Suprapubic skin (tissue), 4 donors: Measurements from ENCODE around the gene EIF4E1B. TPM values are rescaled to one million over a fixed set of nuclear protein-coding genes. Genes with fewer than 3 reads are reported as not detected.

Source experiments
- DNase-seq, 2 donors: peaks; one replicate each; pipeline ENCODE4 v3.0.0-alpha.2; 2019; ENCODE audit warnings: low spot score in 2 of 2
- H3K27ac ChIP-seq: fragments of 200-600 bp; sonication (generic); one replicate; pipeline ENCODE4 v1.5.1; 2019
- H3K27me3 ChIP-seq: fragments of 200-600 bp; sonication (generic); one replicate; pipeline ENCODE4 v1.5.1; 2019
- H3K36me3 ChIP-seq: fragments of 200-600 bp; sonication (generic); one replicate; pipeline ENCODE4 v1.5.1; 2019
- H3K4me1 ChIP-seq: fragments of 200-600 bp; sonication (generic); one replicate; pipeline ENCODE4 v1.5.1; 2019
- H3K4me3 ChIP-seq: fragments of 200-600 bp; sonication (generic); one replicate; pipeline ENCODE4 v1.5.1; 2019; ENCODE audit warnings: mild to moderate bottlenecking
- H3K9me3 ChIP-seq: fragments of 200-600 bp; sonication (generic); one replicate; pipeline ENCODE4 v1.5.1; 2019
- EP300 ChIP-seq: sonication (generic); formaldehyde crosslinking; IDR thresholded peaks from one replicate; pipeline ENCODE4 v1.6.1; 2017; ENCODE audit warnings: antibody characterized with exemption
- POLR2A ChIP-seq, 2 donors: fragments of 450-650 bp; IDR thresholded peaks; one replicate each; pipeline ENCODE4 v1.6.1; 2017; ENCODE audit warnings: antibody characterized with exemption in 2 of 2, mild to moderate bottlenecking in 2 of 2, moderate library complexity in 2 of 2
- POLR2AphosphoS5 ChIP-seq, 3 donors: sonication (generic); formaldehyde crosslinking; IDR thresholded peaks; one replicate each; pipeline ENCODE4 v1.6.1; 2017; ENCODE audit warnings: antibody characterized with exemption in 3 of 3
- WGBS: methylation state at CpG from one replicate; pipeline ENCODE4 v1.1.5; 2018; 5-methylcytosine and 5-hydroxymethylcytosine counted together
- total RNA-seq, 4 donors: library from RNA; depleted of rRNA; stranded (reverse); fragments of >200 nt; gene quantifications; one replicate each; pipeline ENCODE4 v1.1.0, GENCODE V29; 2016
- TF ChIP-seq, protein P1 (sequence below), 2 donors: fragments of 200-600 bp in 1 of 2; fragments of 450-650 bp in 1 of 2; sonication (generic) in 1 of 2; IDR thresholded peaks; one replicate each; pipeline ENCODE4 v1.5.1; 2016 to 2019; ENCODE audit warnings: antibody characterized with exemption in 2 of 2, mild to moderate bottlenecking in 1 of 2, moderate library complexity in 1 of 2

The EIF4E1B gene
- total RNA-seq, 4 donors from 2014 or later = not detected

GRCh38 chr5:176658817-176659511, 28.5 kb downstream of the EIF4E1B start:
- Histone ChIP-seq H3K27ac (no peak overlapping the region), H3K27me3 (peaks cover 19% of the 10 kb centered on the region), H3K4me3 (no peak overlapping the region), H3K4me1 (peaks cover 9% of the 10 kb centered on the region), H3K36me3 (peaks cover 30% of the 10 kb centered on the region), H3K9me3 (no peaks in the 10 kb centered on the region)
- TF ChIP-seq EP300 = no peak
- TF ChIP-seq, protein P1, sequence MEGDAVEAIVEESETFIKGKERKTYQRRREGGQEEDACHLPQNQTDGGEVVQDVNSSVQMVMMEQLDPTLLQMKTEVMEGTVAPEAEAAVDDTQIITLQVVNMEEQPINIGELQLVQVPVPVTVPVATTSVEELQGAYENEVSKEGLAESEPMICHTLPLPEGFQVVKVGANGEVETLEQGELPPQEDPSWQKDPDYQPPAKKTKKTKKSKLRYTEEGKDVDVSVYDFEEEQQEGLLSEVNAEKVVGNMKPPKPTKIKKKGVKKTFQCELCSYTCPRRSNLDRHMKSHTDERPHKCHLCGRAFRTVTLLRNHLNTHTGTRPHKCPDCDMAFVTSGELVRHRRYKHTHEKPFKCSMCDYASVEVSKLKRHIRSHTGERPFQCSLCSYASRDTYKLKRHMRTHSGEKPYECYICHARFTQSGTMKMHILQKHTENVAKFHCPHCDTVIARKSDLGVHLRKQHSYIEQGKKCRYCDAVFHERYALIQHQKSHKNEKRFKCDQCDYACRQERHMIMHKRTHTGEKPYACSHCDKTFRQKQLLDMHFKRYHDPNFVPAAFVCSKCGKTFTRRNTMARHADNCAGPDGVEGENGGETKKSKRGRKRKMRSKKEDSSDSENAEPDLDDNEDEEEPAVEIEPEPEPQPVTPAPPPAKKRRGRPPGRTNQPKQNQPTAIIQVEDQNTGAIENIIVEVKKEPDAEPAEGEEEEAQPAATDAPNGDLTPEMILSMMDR (IDR thresholded peaks at IDR 0.05) = no peak
- TF ChIP-seq POLR2AphosphoS5 (IDR thresholded peaks at IDR 0.05) = no peak
- no peak for TF ChIP-seq POLR2A (IDR thresholded peaks at IDR 0.05)
- 75% methylated on average over 11 of the region's 11 CpGs for WGBS
- no peak for DNase-seq

DNA sequence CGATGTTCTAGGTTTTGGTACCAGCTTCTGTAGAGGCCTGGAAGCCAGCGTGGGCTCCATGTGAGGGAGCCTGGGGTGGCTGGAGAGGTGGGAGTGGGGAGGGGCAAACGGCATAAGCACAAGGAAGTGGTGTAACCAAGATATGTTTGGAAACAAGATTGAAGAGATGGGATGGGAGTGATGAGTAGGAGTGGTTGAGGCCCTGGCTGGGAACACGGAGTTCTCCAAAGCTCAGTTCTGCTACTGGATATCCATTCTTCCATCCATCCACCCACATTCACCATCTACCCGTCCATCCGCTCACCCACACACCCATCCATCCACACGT, 29.0 kb downstream of the EIF4E1B start:
- TF ChIP-seq, protein P1 (IDR thresholded peaks at IDR 0.05) = no peak
- no peak for TF ChIP-seq POLR2AphosphoS5 (IDR thresholded peaks at IDR 0.05)
- TF ChIP-seq EP300 = no peak
- no peak for TF ChIP-seq POLR2A (IDR thresholded peaks at IDR 0.05)
- 76% methylated on average over 7 of the region's 7 CpGs for WGBS
- Histone ChIP-seq H3K27ac (no peak overlapping the region), H3K27me3 (peaks cover 23% of the 10 kb centered on the region), H3K4me3 (no peak overlapping the region), H3K36me3 (peaks cover 25% of the 10 kb centered on the region), H3K4me1 (peaks cover 9% of the 10 kb centered on the region), H3K9me3 (no peaks in the 10 kb centered on the region)
- DNase-seq = no peak

DNA sequence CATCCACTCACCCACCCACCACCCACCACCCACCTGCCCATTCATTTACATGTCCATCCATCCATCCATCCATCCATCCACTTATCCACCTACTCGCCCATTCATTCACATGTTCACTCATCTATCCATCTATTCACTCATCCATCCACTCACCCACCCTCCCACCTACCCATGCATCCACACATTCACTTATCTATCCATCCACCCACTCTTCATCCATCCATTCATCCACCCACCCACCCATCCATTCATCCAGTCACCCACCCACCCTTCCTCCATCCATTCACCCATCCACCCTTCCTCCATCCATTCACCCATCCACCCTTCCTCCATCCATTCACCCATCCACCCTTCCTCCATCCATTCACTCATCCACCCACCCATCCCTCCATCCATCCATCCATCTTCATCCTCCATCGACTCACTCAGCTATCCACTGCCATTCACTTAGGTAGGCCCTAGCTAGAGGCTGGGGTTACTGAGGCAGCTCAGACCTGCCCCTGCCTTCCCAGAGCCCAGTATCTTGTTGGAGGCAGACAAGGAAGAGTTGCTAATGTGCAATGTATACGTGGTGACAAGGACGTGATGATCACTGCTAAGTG, 29.5 kb downstream of the EIF4E1B start:
- Histone ChIP-seq H3K4me3 (no peak overlapping the region), H3K4me1 (peaks cover 9% of the 10 kb centered on the region), H3K36me3 (peaks cover 24% of the 10 kb centered on the region), H3K27me3 (peaks cover 28% of the 10 kb centered on the region), H3K9me3 (no peaks in the 10 kb centered on the region), H3K27ac (no peak overlapping the region)
- DNase-seq = no peak
- 93% methylated on average over 4 of the region's 4 CpGs for WGBS
- TF ChIP-seq EP300 (no peak), POLR2A (IDR thresholded peaks at IDR 0.05) (no peak), POLR2AphosphoS5 (IDR thresholded peaks at IDR 0.05) (no peak)
- TF ChIP-seq, protein P1 (IDR thresholded peaks at IDR 0.05) = no peak

DNA sequence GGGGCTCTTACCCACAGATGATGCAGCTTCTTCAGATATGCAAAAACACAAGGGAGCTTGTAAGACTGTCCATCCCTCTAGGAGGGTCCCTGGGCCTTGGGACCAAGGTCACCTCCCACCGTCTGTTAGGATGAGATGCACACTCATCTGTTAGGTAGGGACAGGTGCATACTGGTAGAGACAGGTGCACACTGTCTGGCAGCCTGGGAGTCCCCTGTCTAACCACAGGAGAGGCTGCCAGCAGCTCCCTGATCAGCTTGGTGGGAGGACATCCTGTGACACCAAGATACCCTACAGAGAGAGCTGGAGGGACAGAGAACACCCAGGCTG, 30.0 kb downstream of the EIF4E1B start:
- no peak for TF ChIP-seq EP300
- no peak for TF ChIP-seq POLR2AphosphoS5 (IDR thresholded peaks at IDR 0.05)
- TF ChIP-seq POLR2A (IDR thresholded peaks at IDR 0.05) = no peak
- TF ChIP-seq, protein P1 (IDR thresholded peaks at IDR 0.05) = no peak
- WGBS = 67% methylated on average over 1 of the region's 1 CpG

DNA sequence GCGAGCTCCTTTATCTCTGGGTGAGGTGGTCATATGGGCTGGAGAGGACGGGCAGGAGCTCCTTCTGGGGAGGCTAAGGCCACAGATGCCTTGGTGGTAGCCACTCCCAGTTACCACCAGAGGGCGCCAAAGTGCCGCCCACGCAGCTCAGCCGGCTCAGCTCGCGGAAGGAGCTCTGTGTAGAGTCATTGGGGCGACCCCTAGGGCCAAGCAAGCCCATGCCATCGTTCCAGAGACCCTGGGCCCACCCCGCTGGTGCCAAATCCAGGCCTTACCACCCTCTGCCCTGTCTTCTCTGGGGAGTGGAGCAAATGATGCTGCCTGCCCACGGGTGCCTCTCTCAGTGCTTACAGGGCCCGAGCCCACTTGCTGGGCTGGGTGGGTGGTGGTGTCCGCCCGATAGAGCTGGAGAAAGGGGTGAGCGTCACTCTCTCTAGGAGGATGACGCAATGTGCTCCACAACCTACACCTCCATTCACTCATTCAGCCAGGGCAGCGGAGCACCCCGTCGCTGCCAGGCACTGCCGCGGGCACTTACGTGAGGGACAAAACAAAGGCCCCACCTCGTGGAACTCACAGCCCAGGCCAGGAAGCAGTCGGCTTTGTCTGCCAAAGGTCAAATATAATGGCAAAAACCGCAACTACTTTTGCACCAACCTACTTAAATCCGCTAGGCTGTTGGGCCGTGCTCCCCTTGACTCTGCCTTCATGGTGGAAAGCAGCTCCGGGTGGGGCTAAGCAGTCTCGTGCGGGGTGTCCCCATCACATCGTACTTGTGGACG, 30.6 kb downstream of the EIF4E1B start:
- Histone ChIP-seq H3K27ac (no peak overlapping the region), H3K27me3 (peaks cover 33% of the 10 kb centered on the region), H3K4me3 (no peak overlapping the region), H3K9me3 (no peaks in the 10 kb centered on the region), H3K4me1 (peaks cover 9% of the 10 kb centered on the region), H3K36me3 (peaks cover 16% of the 10 kb centered on the region)
- no peak for TF ChIP-seq EP300
- no peak for TF ChIP-seq POLR2AphosphoS5 (IDR thresholded peaks at IDR 0.05)
- TF ChIP-seq, protein P1 (IDR thresholded peaks at IDR 0.05) = peak; percentile 64 to 96
- TF ChIP-seq POLR2A (IDR thresholded peaks at IDR 0.05) = no peak
- no peak for DNase-seq
- WGBS = 50% methylated on average over 14 of the region's 33 CpGs

More for the DNA sequence above, 30.0 kb downstream of the EIF4E1B start:
- H3K36me3 ChIP-seq = peaks cover 19% of the 10 kb centered on the region
- H3K9me3 ChIP-seq = no peaks in the 10 kb centered on the region
- peaks cover 9% of the 10 kb centered on the region for H3K4me1 ChIP-seq
- no peak for DNase-seq
- no peak overlapping the region for H3K4me3 ChIP-seq
- no peak overlapping the region for H3K27ac ChIP-seq
- peaks cover 33% of the 10 kb centered on the region for H3K27me3 ChIP-seq
